ENCODE data around the gene SPINK14.

SPINK14 gene

DNA sequence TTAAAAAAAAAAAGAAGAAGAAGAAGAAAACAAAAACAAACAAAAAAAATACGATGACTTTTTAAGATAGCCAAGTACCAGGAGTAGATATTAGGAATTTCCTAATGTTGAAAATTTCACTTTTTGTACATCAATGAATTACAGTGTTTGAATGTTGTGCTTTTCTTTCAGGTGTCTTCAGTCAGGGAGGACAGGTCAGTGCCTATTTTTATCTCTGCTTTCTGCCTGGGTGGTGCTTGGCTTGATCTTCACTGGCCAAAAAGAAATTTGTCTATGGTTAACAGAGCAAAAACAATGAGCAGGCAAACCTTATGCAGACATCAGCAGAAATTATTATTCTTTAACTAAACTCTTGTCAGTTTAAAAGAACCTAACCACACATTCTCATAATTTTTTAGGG is 37.5 kb downstream of the SPINK14 start (continued):
- TF ChIP-seq, protein P1, sequence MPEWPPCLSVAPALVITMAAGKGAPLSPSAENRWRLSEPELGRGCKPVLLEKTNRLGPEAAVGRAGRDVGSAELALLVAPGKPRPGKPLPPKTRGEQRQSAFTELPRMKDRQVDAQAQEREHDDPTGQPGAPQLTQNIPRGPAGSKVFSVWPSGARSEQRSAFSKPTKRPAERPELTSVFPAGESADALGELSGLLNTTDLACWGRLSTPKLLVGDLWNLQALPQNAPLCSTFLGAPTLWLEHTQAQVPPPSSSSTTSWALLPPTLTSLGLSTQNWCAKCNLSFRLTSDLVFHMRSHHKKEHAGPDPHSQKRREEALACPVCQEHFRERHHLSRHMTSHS (tag by site-specific recombination; IDR thresholded peaks at IDR 0.05) = no peak

DNA sequence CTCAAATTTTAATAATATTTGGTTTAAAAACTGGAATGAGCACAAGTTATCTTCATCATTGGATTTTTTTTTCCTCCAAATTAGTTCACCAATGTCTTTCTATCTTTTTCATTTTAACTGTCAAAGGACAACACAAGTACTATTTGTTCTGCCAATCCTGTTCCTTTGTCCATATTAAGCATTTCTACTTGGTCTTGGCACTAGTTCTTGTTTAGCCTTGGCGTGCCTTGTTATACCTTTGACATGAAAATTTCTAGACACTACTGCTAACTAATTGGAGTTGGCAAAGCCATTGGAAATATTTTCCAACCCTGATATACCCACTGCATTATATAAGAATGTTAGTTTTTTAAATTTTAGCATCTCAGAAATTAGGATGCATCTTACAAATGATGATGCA is 38.3 kb downstream of the SPINK14 start:
- Histone ChIP-seq H3K27ac (ENCODE audit: extremely low read depth, low read depth, low read length) (no peak overlapping the region), H3K4me3 (ENCODE audit: low read depth, low read length) (no peak overlapping the region), H3K9me3 (ENCODE audit: control insufficient read depth, insufficient read depth, low read depth, low read length) (no peaks in the 10 kb centered on the region), H3K4me1 (ENCODE audit: control insufficient read depth, insufficient read depth, low read length) (no peaks in the 10 kb centered on the region), H3K36me3 (ENCODE audit: control insufficient read depth in 2 of 2, insufficient read depth in 1 of 2, low read length in 2 of 2) (no peaks in the 10 kb centered on the region)
- TF ChIP-seq, protein P2, sequence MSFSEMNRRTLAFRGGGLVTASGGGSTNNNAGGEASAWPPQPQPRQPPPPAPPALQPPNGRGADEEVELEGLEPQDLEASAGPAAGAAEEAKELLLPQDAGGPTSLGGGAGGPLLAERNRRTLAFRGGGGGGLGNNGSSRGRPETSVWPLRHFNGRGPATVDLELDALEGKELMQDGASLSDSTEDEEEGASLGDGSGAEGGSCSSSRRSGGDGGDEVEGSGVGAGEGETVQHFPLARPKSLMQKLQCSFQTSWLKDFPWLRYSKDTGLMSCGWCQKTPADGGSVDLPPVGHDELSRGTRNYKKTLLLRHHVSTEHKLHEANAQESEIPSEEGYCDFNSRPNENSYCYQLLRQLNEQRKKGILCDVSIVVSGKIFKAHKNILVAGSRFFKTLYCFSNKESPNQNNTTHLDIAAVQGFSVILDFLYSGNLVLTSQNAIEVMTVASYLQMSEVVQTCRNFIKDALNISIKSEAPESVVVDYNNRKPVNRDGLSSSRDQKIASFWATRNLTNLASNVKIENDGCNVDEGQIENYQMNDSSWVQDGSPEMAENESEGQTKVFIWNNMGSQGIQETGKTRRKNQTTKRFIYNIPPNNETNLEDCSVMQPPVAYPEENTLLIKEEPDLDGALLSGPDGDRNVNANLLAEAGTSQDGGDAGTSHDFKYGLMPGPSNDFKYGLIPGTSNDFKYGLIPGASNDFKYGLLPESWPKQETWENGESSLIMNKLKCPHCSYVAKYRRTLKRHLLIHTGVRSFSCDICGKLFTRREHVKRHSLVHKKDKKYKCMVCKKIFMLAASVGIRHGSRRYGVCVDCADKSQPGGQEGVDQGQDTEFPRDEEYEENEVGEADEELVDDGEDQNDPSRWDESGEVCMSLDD (tag by site-specific recombination; IDR thresholded peaks at IDR 0.05) = no peak
- TF ChIP-seq ZNF747 (tag by site-specific recombination; IDR thresholded peaks at IDR 0.05) = no peak
- TF ChIP-seq, protein P3, sequence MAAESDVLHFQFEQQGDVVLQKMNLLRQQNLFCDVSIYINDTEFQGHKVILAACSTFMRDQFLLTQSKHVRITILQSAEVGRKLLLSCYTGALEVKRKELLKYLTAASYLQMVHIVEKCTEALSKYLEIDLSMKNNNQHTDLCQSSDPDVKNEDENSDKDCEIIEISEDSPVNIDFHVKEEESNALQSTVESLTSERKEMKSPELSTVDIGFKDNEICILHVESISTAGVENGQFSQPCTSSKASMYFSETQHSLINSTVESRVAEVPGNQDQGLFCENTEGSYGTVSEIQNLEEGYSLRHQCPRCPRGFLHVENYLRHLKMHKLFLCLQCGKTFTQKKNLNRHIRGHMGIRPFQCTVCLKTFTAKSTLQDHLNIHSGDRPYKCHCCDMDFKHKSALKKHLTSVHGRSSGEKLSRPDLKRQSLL (tag by site-specific recombination; IDR thresholded peaks at IDR 0.05) = no peak
- TF ChIP-seq ZNF433 (tag by site-specific recombination; IDR thresholded peaks at IDR 0.05; ENCODE audit: low read depth) = no peak
- no peak for TF ChIP-seq ZBTB17 (tag by site-specific recombination; IDR thresholded peaks at IDR 0.05)
- TF ChIP-seq ZNF169 (tag by site-specific recombination; IDR thresholded peaks at IDR 0.05) = no peak
- TF ChIP-seq MZF1 (tag by site-specific recombination; IDR thresholded peaks at IDR 0.05; ENCODE audit: borderline replicate concordance) = no peak
- TF ChIP-seq, protein P4, sequence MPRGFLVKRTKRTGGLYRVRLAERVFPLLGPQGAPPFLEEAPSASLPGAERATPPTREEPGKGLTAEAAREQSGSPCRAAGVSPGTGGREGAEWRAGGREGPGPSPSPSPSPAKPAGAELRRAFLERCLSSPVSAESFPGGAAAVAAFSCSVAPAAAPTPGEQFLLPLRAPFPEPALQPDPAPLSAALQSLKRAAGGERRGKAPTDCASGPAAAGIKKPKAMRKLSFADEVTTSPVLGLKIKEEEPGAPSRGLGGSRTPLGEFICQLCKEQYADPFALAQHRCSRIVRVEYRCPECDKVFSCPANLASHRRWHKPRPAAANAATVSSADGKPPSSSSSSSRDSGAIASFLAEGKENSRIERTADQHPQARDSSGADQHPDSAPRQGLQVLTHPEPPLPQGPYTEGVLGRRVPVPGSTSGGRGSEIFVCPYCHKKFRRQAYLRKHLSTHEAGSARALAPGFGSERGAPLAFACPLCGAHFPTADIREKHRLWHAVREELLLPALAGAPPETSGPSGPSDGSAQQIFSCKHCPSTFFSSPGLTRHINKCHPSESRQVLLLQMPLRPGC (tag by site-specific recombination; IDR thresholded peaks at IDR 0.05) = no peak
- TF ChIP-seq ZNF274 (IDR thresholded peaks at IDR 0.05; ENCODE audit: low read length) = no peak
- no peak for TF ChIP-seq ZNF274 (tag by site-specific recombination; IDR thresholded peaks at IDR 0.05; ENCODE audit: borderline replicate concordance)
- TF ChIP-seq ZNF600 (tag by site-specific recombination; IDR thresholded peaks at IDR 0.05) = no peak
- no peak for TF ChIP-seq RBAK (tag by site-specific recombination; IDR thresholded peaks at IDR 0.05)
- no peak for TF ChIP-seq ZNF544 (tag by site-specific recombination; IDR thresholded peaks at IDR 0.05)
- no peak for TF ChIP-seq ZNF324 (tag by site-specific recombination; IDR thresholded peaks at IDR 0.05)
- TF ChIP-seq, protein P5, sequence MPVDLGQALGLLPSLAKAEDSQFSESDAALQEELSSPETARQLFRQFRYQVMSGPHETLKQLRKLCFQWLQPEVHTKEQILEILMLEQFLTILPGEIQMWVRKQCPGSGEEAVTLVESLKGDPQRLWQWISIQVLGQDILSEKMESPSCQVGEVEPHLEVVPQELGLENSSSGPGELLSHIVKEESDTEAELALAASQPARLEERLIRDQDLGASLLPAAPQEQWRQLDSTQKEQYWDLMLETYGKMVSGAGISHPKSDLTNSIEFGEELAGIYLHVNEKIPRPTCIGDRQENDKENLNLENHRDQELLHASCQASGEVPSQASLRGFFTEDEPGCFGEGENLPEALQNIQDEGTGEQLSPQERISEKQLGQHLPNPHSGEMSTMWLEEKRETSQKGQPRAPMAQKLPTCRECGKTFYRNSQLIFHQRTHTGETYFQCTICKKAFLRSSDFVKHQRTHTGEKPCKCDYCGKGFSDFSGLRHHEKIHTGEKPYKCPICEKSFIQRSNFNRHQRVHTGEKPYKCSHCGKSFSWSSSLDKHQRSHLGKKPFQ (tag by site-specific recombination; IDR thresholded peaks at IDR 0.05) = no peak
- TF ChIP-seq, protein P6, sequence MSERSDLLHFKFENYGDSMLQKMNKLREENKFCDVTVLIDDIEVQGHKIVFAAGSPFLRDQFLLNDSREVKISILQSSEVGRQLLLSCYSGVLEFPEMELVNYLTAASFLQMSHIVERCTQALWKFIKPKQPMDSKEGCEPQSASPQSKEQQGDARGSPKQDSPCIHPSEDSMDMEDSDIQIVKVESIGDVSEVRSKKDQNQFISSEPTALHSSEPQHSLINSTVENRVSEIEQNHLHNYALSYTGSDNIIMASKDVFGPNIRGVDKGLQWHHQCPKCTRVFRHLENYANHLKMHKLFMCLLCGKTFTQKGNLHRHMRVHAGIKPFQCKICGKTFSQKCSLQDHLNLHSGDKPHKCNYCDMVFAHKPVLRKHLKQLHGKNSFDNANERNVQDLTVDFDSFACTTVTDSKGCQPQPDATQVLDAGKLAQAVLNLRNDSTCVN (tag by site-specific recombination; optimal IDR thresholded peaks at IDR 0.05) = no peak
- TF ChIP-seq ZNF302 (tag by site-specific recombination; IDR thresholded peaks at IDR 0.05; ENCODE audit: low read depth) = no peak
- CTCF ChIA-PET = no interaction called here
- POLR2A ChIA-PET = no interaction called here
